BJ (cell line): ENCODE measurements around the gene BTG4. TPM values are rescaled to one million over a fixed set of nuclear protein-coding genes. Genes with fewer than 3 reads are reported as not detected.

Source experiments
- CTCF ChIA-PET: fragments of 350-600 bp; formaldehyde crosslinking; extraction: SDS; loops from one replicate; lab custom pipeline; 2021; ENCODE audit warnings: antibody characterized with exemption, inconsistent platforms; lab: Yijun Ruan, JAX
- POLR2A ChIA-PET: fragments of 300-600 bp; sonication (Branson Sonifier 250); formaldehyde crosslinking; extraction: SDS; loops from one replicate; lab custom pipeline; 2021; ENCODE audit warnings: antibody characterized with exemption; lab: Charles Lee
- DNase-seq: peaks from one replicate; pipeline ENCODE4 v3.0.0-alpha.2; 2011; ENCODE audit warnings: low read depth
- H3K27me3 ChIP-seq: 2 replicates; pipeline ENCODE4 v1.6.0; 2011; ENCODE audit warnings: low read length; ENCODE audit not compliant: control insufficient read depth, insufficient read depth
- H3K36me3 ChIP-seq: 2 replicates; pipeline ENCODE4 v1.5.1; 2011; ENCODE audit warnings: low read length; ENCODE audit not compliant: control insufficient read depth, insufficient read depth
- H3K4me3 ChIP-seq: 2 replicates; pipeline ENCODE4 v1.5.1; 2011; ENCODE audit warnings: low read depth, mild to moderate bottlenecking, control low read depth, low read length
- polyA plus RNA-seq: library from polyadenylated mRNA; depleted of rRNA; stranded (reverse); fragments of >200 nt; gene quantifications from 2 replicates; pipeline ENCODE4 v1.2.3, GENCODE V29; 2011
- TF ChIP-seq, protein P1 (sequence below): IDR thresholded peaks from 2 replicates; pipeline ENCODE4 v1.5.1; 2011; ENCODE audit warnings: low read depth, mild to moderate bottlenecking, control low read depth, inconsistent platforms, low read length, moderate library complexity; ENCODE audit not compliant: insufficient read depth

BTG4 gene
- polyA plus RNA-seq, 1 experiment, result not detected

DNA sequence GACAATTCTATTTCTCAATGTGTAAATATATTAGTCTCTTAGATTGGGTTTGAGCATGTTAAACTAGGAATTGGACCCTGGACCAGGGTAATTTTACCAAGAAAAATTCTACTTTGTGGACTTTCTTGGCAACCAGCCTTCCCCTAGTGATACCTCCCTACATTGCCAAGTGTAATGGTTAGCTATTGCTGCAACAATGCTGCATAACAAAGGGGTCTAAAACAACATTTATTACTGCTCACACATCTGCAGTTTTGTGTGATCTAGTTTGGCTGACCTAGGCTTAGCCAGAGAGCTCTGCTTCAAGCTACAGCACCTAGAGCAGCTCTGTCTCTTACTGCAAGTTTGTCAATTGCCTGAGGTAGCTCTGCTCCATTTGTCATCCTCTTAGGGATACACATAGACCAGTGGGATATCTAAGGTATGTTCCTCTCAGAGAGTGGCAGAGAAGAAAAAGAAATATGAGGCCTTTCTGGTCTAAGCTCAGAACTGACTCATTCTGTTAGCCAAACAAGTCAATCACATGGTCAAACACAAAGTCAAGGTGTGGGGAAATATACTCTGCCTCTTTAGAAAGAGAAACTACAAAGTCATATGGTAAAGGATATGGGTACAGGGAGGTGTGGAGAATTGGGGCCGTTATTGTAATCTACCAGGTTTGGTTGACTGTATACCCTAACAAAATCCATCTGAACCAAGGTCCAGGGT lies 26.4 kb upstream of the BTG4 start:
- DNase-seq, result no peak
- ChIA-PET POLR2A (no interaction called here), CTCF (interaction anchor here (0.7 to 5.4 kb wide), 3 partner anchors 45 to 83 kb away, joined by 3 to 32 read pairs (median 5); no protein-coding TSS in a partner anchor)
- TF ChIP-seq, protein P1, sequence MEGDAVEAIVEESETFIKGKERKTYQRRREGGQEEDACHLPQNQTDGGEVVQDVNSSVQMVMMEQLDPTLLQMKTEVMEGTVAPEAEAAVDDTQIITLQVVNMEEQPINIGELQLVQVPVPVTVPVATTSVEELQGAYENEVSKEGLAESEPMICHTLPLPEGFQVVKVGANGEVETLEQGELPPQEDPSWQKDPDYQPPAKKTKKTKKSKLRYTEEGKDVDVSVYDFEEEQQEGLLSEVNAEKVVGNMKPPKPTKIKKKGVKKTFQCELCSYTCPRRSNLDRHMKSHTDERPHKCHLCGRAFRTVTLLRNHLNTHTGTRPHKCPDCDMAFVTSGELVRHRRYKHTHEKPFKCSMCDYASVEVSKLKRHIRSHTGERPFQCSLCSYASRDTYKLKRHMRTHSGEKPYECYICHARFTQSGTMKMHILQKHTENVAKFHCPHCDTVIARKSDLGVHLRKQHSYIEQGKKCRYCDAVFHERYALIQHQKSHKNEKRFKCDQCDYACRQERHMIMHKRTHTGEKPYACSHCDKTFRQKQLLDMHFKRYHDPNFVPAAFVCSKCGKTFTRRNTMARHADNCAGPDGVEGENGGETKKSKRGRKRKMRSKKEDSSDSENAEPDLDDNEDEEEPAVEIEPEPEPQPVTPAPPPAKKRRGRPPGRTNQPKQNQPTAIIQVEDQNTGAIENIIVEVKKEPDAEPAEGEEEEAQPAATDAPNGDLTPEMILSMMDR, result no peak
- Histone ChIP-seq H3K27me3 (no peaks in the 10 kb centered on the region), H3K4me3 (no peak overlapping the region), H3K36me3 (no peaks in the 10 kb centered on the region)

DNA sequence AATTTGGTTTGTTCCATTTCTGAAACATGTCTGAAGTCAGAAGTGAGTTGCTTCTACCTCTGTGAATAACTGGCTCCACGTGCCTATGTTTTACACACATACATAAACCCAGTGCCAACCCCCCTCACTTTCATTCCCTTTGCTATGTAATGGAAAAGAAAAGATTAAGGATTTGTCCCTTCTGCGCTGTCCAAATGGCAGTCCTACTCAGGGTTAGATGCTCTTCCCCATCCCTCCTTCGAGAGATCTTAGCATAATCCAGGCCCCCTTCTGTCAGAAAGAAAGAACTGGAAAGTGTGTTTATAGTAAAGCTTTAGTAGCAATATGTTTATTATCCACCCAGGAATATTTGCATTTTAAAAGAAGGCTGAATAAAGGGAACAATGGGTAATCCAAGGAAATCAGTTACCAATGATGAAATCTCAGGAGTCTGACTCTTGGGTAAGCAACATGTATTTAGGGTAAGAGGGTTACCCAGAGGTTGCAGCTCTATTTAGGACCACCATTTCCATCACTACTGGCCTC lies 25.2 kb upstream of the BTG4 start:
- DNase-seq, result no peak
- ChIA-PET POLR2A (no interaction called here), CTCF (interaction anchor here (1.2 kb wide), 1 partner anchor 49 kb away, joined by 5 read pairs; no protein-coding TSS in a partner anchor)
- TF ChIP-seq, protein P1, result no peak
- no peak overlapping the region for H3K4me3 ChIP-seq
- H3K27me3 ChIP-seq, result no peaks in the 10 kb centered on the region
- H3K36me3 ChIP-seq, result no peaks in the 10 kb centered on the region

DNA sequence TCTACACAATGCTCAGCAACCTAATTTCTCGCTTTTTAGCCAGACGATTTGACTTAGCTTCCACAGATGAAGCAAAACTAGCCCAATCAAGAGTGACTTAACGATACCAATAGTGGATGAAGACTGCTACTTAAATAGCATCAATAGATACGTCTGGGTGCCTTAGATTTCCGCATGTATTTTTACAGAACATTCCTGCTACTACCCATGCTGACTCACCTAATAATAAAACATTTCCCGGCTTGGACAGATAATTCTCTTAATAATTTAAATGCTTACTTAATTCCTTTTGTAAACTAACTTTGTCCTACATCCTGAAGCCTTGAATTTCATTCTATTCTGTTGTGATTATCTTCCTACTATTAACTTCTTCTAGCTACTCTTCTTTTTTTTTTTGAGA lies 23.1 kb upstream of the BTG4 start:
- CTCF ChIA-PET, result interaction anchor here (0.8 to 2.8 kb wide), 2 partner anchors 18 to 89 kb away, joined by 3 to 9 read pairs; no protein-coding TSS in a partner anchor
- DNase-seq, result no peak

DNA sequence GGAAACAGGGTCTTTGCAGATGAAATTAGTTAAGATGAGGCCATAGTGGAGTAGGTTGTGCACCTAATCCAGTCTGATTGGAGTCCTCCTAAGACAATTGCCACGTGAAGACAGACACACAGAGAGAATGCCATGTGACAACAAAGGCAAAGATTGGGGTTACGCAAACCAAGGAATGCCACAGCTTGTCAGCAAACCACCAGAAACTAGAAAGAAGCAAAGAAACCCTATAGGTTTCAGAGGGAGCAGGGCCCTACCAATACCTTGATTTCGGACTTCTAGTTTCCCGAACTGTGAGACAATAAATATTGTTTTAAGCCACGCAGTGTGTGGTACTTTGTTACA lies 20.2 kb upstream of the BTG4 start:
- POLR2A ChIA-PET, result no interaction called here
- Histone ChIP-seq H3K27me3 (no peaks in the 10 kb centered on the region), H3K4me3 (no peak overlapping the region), H3K36me3 (no peaks in the 10 kb centered on the region)
- TF ChIP-seq, protein P1, result no peak
- CTCF ChIA-PET, result interaction anchor here (1.2 to 2.8 kb wide), 2 partner anchors 32 to 86 kb away, joined by 5 to 9 read pairs; no protein-coding TSS in a partner anchor
- DNase-seq, result no peak

More for the DNA sequence above, 23.1 kb upstream of the BTG4 start:
- H3K4me3 ChIP-seq, result no peak overlapping the region
- no peaks in the 10 kb centered on the region for H3K36me3 ChIP-seq
- POLR2A ChIA-PET, result no interaction called here
- H3K27me3 ChIP-seq, result no peaks in the 10 kb centered on the region
- TF ChIP-seq, protein P1, result no peak

DNA sequence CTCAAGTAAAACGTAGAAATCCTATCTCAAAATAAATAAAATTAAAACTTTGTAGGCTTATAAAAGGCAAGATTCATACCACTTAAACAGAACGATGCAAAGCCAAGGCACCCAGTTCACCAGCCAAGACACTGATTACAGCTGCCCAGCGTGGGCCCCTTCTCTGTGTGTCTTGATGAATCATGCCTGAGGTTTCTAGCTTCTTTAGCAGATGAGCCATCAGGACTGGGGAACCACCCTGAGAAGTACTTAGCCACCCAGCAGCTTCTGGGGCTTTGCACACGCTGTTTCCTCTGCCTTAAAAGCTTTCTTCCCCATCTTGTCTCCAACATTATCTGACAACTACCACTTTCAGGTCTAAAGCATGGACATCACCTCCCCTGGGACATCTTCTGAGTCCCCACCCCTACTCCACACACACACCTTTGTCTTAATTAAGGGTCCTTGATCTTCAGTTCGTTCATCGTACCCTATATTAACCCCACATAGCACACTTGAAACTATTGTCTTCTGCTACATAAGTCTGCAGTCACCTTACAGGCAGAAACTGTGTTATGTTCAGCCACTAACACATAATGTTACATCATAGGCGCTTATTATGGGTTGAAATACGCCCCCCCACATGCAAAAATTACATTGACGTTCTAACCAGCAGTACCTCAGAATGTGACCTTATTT lies 19.6 kb upstream of the BTG4 start:
- DNase-seq, result no peak
- H3K36me3 ChIP-seq, result no peaks in the 10 kb centered on the region
- no peaks in the 10 kb centered on the region for H3K27me3 ChIP-seq
- TF ChIP-seq, protein P1, result no peak
- H3K4me3 ChIP-seq, result no peak overlapping the region
- ChIA-PET CTCF (interaction anchor here (1.2 to 1.5 kb wide), 2 partner anchors 32 to 75 kb away, joined by 5 read pairs; no protein-coding TSS in a partner anchor), POLR2A (interaction anchor here (0.6 to 0.7 kb wide), 2 partner anchors 59 to 86 kb away, joined by 3 to 6 read pairs; no protein-coding TSS in a partner anchor)
